Esophagus muscularis mucosa (tissue), 3 donors: Measurements from ENCODE around the gene STK33.

Experiments used
- POLR2A ChIP-seq: fragments of 450-650 bp; IDR thresholded peaks from one replicate; pipeline ENCODE4 v1.6.1; 2017; ENCODE audit warnings: antibody characterized with exemption, moderate library complexity, mild to moderate bottlenecking, low read depth
- POLR2AphosphoS5 ChIP-seq, 2 donors: sonication (generic); formaldehyde crosslinking; IDR thresholded peaks; one replicate each; pipeline ENCODE4 v1.6.1; 2017; ENCODE audit warnings: antibody characterized with exemption in 2 of 2
- TF ChIP-seq, protein P1 (sequence below), 3 experiments: fragments of 200-600 bp in 2 of 3; fragments of 450-650 bp in 1 of 3; sonication (generic) in 2 of 3; IDR thresholded peaks; one replicate each; pipeline ENCODE4 v1.5.1; 2017 to 2019; ENCODE audit warnings: antibody characterized with exemption in 3 of 3, mild to moderate bottlenecking in 2 of 3, moderate library complexity in 1 of 3

DNA sequence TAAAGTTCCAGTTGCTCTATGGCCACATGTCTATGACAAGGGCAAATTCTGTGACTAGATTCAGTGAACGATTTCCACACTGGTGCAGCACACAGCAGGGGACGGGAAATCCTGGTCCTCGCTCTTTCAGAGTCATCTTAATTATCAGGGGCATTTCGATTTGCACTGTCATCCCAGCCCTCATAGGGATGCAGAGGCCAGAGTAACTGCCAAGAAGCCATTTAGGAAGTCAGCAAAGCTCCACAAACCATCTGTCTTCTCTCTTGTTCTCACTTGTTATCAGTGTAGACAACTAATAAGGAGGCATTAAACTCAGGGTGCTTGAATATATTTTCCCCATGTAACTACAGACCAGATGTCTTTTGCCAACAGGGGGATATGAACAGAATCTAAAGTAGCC is 151.7 kb downstream of the STK33 start:
- TF ChIP-seq, protein P1, sequence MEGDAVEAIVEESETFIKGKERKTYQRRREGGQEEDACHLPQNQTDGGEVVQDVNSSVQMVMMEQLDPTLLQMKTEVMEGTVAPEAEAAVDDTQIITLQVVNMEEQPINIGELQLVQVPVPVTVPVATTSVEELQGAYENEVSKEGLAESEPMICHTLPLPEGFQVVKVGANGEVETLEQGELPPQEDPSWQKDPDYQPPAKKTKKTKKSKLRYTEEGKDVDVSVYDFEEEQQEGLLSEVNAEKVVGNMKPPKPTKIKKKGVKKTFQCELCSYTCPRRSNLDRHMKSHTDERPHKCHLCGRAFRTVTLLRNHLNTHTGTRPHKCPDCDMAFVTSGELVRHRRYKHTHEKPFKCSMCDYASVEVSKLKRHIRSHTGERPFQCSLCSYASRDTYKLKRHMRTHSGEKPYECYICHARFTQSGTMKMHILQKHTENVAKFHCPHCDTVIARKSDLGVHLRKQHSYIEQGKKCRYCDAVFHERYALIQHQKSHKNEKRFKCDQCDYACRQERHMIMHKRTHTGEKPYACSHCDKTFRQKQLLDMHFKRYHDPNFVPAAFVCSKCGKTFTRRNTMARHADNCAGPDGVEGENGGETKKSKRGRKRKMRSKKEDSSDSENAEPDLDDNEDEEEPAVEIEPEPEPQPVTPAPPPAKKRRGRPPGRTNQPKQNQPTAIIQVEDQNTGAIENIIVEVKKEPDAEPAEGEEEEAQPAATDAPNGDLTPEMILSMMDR (IDR thresholded peaks at IDR 0.05) = no peak
- TF ChIP-seq POLR2AphosphoS5 (IDR thresholded peaks at IDR 0.05) (no peak), POLR2A (no peak)
